HG02840 (cell line): ENCODE data around the gene RAD52.

Experiments
- ATAC-seq: cut with Tn5 transposase; IDR thresholded peaks from one replicate; pipeline ENCODE4 v1.9.1; 2021; ENCODE audit warnings: mild to moderate bottlenecking, moderate library complexity, moderate number of reproducible peaks; ENCODE audit not compliant: unreplicated experiment, low FRiP score

Gene RAD52

GRCh38 chr12:884746-885414 is 64.6 kb downstream of the RAD52 start:
- no peak for ATAC-seq

GRCh38 chr12:880656-881055 is 68.8 kb downstream of the RAD52 start:
- ATAC-seq: no peak

GRCh38 chr12:879641-880040 is 69.9 kb downstream of the RAD52 start:
- no peak for ATAC-seq

- ATAC-seq: no peak
These were observed 75.5 kb downstream of the RAD52 start for GRCh38 chr12:873954-874353.

GRCh38 chr12:870378-870777 is 79.1 kb downstream of the RAD52 start:
- ATAC-seq: no peak

GRCh38 chr12:868722-869121 is 80.8 kb downstream of the RAD52 start:
- ATAC-seq: no peak

- ATAC-seq: no peak
These were observed 81.6 kb downstream of the RAD52 start for GRCh38 chr12:867905-868304.

GRCh38 chr12:865614-866013 is 83.9 kb downstream of the RAD52 start:
- no peak for ATAC-seq

GRCh38 chr12:863285-863684 is 86.2 kb downstream of the RAD52 start:
- no peak for ATAC-seq

- no peak for ATAC-seq
These were observed 87.1 kb downstream of the RAD52 start for GRCh38 chr12:862303-862911.
